Measurements from ENCODE around the gene RTRAF. TPM values are rescaled to one million over a fixed set of nuclear protein-coding genes. Genes with fewer than 3 reads are reported as not detected.

RTRAF gene
- total and polyA plus RNA-seq, 2 experiments from 2014 or later: 150 to 729 TPM

DNA sequence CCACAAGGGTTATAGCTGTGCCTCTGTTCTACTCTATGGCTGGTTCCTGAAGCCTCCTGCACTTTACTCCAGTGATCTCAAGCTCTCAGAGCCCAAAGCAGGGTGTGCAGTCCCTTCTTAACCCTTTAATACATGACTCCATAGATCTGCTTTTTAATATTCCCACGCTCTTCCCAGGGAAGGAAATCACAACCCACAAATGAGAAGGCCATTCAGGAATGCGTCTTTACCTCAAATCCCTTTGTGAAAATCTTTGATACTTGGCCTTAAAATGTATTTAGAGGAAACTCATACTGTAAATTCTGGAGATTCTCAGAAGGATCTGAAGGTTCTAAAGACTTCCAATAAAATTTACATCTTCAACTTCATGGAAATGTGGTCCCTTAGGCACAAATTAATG lies 62.5 kb downstream of the RTRAF start (continued):
- TF ChIP-seq, protein P1, sequence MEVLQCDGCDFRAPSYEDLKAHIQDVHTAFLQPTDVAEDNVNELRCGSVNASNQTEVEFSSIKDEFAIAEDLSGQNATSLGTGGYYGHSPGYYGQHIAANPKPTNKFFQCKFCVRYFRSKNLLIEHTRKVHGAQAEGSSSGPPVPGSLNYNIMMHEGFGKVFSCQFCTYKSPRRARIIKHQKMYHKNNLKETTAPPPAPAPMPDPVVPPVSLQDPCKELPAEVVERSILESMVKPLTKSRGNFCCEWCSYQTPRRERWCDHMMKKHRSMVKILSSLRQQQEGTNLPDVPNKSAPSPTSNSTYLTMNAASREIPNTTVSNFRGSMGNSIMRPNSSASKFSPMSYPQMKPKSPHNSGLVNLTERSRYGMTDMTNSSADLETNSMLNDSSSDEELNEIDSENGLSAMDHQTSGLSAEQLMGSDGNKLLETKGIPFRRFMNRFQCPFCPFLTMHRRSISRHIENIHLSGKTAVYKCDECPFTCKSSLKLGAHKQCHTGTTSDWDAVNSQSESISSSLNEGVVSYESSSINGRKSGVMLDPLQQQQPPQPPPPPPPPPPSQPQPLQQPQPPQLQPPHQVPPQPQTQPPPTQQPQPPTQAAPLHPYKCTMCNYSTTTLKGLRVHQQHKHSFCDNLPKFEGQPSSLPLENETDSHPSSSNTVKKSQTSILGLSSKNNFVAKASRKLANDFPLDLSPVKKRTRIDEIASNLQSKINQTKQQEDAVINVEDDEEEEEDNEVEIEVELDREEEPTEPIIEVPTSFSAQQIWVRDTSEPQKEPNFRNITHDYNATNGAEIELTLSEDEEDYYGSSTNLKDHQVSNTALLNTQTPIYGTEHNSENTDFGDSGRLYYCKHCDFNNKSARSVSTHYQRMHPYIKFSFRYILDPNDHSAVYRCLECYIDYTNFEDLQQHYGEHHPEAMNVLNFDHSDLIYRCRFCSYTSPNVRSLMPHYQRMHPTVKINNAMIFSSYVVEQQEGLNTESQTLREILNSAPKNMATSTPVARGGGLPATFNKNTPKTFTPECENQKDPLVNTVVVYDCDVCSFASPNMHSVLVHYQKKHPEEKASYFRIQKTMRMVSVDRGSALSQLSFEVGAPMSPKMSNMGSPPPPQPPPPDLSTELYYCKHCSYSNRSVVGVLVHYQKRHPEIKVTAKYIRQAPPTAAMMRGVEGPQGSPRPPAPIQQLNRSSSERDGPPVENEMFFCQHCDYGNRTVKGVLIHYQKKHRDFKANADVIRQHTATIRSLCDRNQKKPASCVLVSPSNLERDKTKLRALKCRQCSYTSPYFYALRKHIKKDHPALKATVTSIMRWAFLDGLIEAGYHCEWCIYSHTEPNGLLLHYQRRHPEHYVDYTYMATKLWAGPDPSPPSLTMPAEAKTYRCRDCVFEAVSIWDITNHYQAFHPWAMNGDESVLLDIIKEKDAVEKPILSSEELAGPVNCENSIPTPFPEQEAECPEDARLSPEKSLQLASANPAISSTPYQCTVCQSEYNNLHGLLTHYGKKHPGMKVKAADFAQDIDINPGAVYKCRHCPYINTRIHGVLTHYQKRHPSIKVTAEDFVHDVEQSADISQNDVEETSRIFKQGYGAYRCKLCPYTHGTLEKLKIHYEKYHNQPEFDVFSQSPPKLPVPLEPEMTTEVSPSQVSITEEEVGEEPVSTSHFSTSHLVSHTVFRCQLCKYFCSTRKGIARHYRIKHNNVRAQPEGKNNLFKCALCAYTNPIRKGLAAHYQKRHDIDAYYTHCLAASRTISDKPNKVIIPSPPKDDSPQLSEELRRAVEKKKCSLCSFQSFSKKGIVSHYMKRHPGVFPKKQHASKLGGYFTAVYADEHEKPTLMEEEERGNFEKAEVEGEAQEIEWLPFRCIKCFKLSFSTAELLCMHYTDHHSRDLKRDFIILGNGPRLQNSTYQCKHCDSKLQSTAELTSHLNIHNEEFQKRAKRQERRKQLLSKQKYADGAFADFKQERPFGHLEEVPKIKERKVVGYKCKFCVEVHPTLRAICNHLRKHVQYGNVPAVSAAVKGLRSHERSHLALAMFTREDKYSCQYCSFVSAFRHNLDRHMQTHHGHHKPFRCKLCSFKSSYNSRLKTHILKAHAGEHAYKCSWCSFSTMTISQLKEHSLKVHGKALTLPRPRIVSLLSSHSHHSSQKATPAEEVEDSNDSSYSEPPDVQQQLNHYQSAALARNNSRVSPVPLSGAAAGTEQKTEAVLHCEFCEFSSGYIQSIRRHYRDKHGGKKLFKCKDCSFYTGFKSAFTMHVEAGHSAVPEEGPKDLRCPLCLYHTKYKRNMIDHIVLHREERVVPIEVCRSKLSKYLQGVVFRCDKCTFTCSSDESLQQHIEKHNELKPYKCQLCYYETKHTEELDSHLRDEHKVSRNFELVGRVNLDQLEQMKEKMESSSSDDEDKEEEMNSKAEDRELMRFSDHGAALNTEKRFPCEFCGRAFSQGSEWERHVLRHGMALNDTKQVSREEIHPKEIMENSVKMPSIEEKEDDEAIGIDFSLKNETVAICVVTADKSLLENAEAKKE (CRISPR knock-in tag; IDR thresholded peaks at IDR 0.05): no peak
- no peak for TF ChIP-seq STAT1 (IDR thresholded peaks at IDR 0.05; ENCODE audit: unreplicated experiment)

DNA sequence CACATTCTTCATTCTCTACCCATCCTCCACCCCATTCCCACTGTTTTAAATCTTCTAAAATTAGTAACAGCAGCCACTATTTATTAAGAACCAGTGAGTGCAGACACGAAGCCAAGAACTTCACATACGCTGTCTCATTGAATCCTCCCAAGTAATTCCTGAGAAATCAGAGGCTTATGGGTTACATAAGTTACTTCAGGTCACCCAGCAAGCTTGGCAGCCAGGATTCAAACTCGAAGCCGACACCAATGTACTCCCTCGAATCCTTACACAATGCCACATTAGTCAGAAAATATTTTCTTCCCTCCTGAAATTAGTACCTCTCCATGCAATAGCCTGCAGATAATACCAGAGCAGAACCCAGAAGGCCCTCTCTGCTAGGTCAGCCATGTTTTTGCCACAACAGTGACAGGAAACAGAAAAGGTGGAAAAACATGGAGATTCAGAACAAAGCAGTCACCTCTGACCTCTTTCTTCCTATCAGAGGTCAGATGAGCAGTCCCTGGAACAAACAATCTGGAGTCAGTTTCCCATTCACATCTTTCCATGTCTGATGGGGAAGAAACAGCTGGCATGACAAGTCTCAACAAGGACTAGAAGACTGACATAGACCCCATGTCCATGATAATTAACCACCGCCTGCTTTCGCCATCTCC lies 63.1 kb downstream of the RTRAF start:
- Histone ChIP-seq H3K9me2 (ENCODE audit: insufficient read depth) (no peaks in the 10 kb centered on the region), H4K20me1 (replicated peaks; ENCODE audit: insufficient read depth) (no peaks in the 10 kb centered on the region), H2AFZ (no peak overlapping the region), H3K27ac (ENCODE audit: low read depth) (no peak overlapping the region), H3K27me3 (ENCODE audit: insufficient read depth) (no peaks in the 10 kb centered on the region), H3K36me3 (ENCODE audit: insufficient read depth) (no peaks in the 10 kb centered on the region), H3K4me1 (ENCODE audit: insufficient read depth) (no peaks in the 10 kb centered on the region), H3K4me3 (no peak overlapping the region), H3K79me2 (replicated peaks; ENCODE audit: insufficient read depth) (no peaks in the 10 kb centered on the region), H3K4me2 (no peak overlapping the region), H3F3A (replicated peaks; ENCODE audit: low read depth) (no peaks in the 10 kb centered on the region)
- DNase-seq (ENCODE audit: low spot score) (no peak), ATAC-seq (no peak)
- no peaks in the 10 kb centered on the region for H3K36me3 Mint-ChIP-seq (ENCODE audit: low read depth)
- TF ChIP-seq CREB1 (CRISPR knock-in tag; IDR thresholded peaks at IDR 0.05; ENCODE audit: low read depth): no peak
- no peak overlapping the region for H3K4me3 Mint-ChIP-seq
- H3K9me3 Mint-ChIP-seq: no peaks in the 10 kb centered on the region
- H3K27me3 Mint-ChIP-seq (ENCODE audit: insufficient read depth, low read depth, poor library complexity): peaks cover 5% of the 10 kb centered on the region
- peaks cover 17% of the 10 kb centered on the region for H3K4me1 Mint-ChIP-seq
- no peak overlapping the region for H3K27ac Mint-ChIP-seq

DNA sequence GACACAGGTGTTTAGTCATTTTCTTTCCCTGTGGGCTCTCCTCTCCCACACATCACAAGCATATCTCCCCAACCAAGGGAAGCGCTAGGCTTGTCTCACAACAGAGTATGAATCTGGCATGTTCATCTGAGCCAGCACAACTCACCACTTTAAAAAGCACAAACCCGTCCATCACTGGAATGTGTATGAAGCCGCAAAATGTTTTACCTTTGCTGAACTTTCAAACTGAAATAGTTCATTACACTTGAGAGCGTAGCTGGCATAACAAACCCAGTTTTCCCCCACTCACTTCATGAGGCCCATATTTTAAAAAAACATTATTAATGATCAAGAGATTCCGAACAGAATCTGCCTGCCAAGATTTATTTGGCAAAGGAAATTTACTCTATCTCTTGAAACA lies 63.7 kb downstream of the RTRAF start:
- H3K36me3 ChIP-seq (ENCODE audit: insufficient read depth): no peaks in the 10 kb centered on the region
- Mint-ChIP-seq H3K27me3 (ENCODE audit: insufficient read depth, low read depth, poor library complexity) (peaks cover 5% of the 10 kb centered on the region), H3K9me3 (no peaks in the 10 kb centered on the region), H3K4me3 (no peak overlapping the region), H3K36me3 (ENCODE audit: low read depth) (no peaks in the 10 kb centered on the region), H3K4me1 (peaks cover 17% of the 10 kb centered on the region), H3K27ac (no peak overlapping the region)
- H3K27me3 ChIP-seq (ENCODE audit: insufficient read depth): no peaks in the 10 kb centered on the region
- H3K27ac ChIP-seq (ENCODE audit: low read depth): no peak overlapping the region
- no peaks in the 10 kb centered on the region for H3K79me2 ChIP-seq (replicated peaks; ENCODE audit: insufficient read depth)
- no peaks in the 10 kb centered on the region for H3K4me1 ChIP-seq (ENCODE audit: insufficient read depth)
- no peak for ATAC-seq
- H3K4me2 ChIP-seq: no peak overlapping the region
- no peaks in the 10 kb centered on the region for H3F3A ChIP-seq (replicated peaks; ENCODE audit: low read depth)
- H3K9me2 ChIP-seq (ENCODE audit: insufficient read depth): no peaks in the 10 kb centered on the region
- H3K4me3 ChIP-seq: no peak overlapping the region
- no peak for DNase-seq (ENCODE audit: low spot score)
- TF ChIP-seq POLR2AphosphoS5 (IDR thresholded peaks at IDR 0.05; ENCODE audit: low read depth) (no peak), ZNF331 (CRISPR knock-in tag; IDR thresholded peaks at IDR 0.05; ENCODE audit: low read depth) (no peak), JUNB (IDR thresholded peaks at IDR 0.05; ENCODE audit: unreplicated experiment) (no peak)
- TF ChIP-seq, protein P2, sequence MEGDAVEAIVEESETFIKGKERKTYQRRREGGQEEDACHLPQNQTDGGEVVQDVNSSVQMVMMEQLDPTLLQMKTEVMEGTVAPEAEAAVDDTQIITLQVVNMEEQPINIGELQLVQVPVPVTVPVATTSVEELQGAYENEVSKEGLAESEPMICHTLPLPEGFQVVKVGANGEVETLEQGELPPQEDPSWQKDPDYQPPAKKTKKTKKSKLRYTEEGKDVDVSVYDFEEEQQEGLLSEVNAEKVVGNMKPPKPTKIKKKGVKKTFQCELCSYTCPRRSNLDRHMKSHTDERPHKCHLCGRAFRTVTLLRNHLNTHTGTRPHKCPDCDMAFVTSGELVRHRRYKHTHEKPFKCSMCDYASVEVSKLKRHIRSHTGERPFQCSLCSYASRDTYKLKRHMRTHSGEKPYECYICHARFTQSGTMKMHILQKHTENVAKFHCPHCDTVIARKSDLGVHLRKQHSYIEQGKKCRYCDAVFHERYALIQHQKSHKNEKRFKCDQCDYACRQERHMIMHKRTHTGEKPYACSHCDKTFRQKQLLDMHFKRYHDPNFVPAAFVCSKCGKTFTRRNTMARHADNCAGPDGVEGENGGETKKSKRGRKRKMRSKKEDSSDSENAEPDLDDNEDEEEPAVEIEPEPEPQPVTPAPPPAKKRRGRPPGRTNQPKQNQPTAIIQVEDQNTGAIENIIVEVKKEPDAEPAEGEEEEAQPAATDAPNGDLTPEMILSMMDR (conservative IDR thresholded peaks at IDR 0.05; ENCODE audit: low read depth in 2 of 2): no peak
- TF ChIP-seq, protein P3, sequence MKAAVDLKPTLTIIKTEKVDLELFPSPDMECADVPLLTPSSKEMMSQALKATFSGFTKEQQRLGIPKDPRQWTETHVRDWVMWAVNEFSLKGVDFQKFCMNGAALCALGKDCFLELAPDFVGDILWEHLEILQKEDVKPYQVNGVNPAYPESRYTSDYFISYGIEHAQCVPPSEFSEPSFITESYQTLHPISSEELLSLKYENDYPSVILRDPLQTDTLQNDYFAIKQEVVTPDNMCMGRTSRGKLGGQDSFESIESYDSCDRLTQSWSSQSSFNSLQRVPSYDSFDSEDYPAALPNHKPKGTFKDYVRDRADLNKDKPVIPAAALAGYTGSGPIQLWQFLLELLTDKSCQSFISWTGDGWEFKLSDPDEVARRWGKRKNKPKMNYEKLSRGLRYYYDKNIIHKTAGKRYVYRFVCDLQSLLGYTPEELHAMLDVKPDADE (IDR thresholded peaks at IDR 0.05): no peak
- no peaks in the 10 kb centered on the region for H4K20me1 ChIP-seq (replicated peaks; ENCODE audit: insufficient read depth)
- H2AFZ ChIP-seq: no peak overlapping the region
